ENCODE measurements around the gene GRIN2A. TPM values are rescaled to one million over a fixed set of nuclear protein-coding genes. Genes with fewer than 3 reads are reported as not detected.

GRIN2A gene
- total and polyA plus RNA-seq, 8 donors = 0.03 to 0.96 (median 0.26) TPM

DNA sequence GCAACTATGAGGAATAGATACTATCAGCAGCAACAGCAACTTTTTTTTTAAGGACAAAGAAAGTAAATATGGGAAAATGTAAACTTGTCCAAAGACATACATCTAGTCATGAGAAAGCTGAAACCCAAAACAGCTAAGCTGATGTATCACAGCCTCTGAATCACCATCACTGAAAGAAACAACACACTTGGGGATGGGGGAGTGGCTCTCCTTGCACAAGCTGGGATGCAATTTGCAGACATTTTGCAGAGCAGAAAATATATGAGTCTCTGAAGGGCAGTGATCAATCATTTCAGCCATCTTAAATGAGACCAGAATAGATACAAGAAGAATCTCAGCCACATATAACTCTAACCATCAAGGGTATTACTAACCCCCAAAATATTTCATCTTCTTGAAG, 79.1 kb downstream of the GRIN2A start:
- DNase-seq (no peak), ATAC-seq (no peak)
- intact Hi-C loops (cut with DNase I) = no loop called here
- H3K4me3 ChIP-seq = no peak overlapping the region
- TF ChIP-seq, protein P1, sequence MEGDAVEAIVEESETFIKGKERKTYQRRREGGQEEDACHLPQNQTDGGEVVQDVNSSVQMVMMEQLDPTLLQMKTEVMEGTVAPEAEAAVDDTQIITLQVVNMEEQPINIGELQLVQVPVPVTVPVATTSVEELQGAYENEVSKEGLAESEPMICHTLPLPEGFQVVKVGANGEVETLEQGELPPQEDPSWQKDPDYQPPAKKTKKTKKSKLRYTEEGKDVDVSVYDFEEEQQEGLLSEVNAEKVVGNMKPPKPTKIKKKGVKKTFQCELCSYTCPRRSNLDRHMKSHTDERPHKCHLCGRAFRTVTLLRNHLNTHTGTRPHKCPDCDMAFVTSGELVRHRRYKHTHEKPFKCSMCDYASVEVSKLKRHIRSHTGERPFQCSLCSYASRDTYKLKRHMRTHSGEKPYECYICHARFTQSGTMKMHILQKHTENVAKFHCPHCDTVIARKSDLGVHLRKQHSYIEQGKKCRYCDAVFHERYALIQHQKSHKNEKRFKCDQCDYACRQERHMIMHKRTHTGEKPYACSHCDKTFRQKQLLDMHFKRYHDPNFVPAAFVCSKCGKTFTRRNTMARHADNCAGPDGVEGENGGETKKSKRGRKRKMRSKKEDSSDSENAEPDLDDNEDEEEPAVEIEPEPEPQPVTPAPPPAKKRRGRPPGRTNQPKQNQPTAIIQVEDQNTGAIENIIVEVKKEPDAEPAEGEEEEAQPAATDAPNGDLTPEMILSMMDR (IDR thresholded peaks at IDR 0.05) = no peak
- no peaks in the 10 kb centered on the region for H3K9me3 ChIP-seq
- no peaks in the 10 kb centered on the region for H3K4me1 ChIP-seq
- no peak overlapping the region for H3K27ac ChIP-seq
- no peaks in the 10 kb centered on the region for H3K27me3 ChIP-seq
- no peaks in the 10 kb centered on the region for H3K36me3 ChIP-seq

DNA sequence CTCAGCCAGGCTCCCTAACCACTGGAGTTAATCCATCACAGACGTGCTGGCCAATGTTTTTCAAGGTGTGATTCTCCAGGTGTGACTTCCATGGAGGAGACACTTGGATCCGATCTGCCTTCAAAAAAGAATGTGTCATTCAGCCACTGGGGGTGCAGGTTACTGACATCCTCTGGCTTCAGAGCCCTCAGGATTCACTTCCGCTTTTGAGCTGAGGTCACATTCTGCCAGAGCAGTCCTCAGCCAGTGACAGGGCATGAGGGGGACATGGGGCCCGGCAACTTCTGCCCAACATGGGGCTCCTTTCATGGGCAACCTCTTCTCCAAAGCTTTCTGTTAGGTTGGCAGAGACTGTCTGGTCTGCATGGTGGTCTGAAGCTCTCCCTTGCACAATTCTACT, 81.4 kb downstream of the GRIN2A start:
- TF ChIP-seq, protein P1 (IDR thresholded peaks at IDR 0.05) = no peak
- intact Hi-C loops (cut with DNase I) = no loop called here
- no peak for ATAC-seq
- Histone ChIP-seq H3K27me3 (no peaks in the 10 kb centered on the region), H3K4me1 (no peaks in the 10 kb centered on the region), H3K9me3 (no peaks in the 10 kb centered on the region), H3K4me3 (no peak overlapping the region), H3K36me3 (no peaks in the 10 kb centered on the region), H3K27ac (no peak overlapping the region)
- DNase-seq = no peak

DNA sequence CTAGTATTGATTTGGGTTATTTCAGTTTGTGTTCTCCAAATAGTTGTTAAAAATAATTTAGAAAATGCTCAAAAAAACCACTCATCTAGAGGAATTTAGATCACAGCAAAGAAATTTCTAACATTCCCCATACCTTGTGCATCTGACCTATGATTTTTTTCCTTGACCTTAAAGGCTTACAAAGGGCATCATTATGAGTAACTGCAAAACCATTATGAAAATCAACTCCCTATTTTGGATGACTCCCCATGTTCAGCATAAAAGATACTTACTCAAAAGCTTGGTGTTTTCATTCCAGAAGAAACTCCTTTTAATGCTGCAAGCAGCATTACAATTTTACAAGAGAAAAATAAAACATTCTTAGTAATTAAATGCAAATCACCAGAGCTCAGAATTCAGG, 83.2 kb downstream of the GRIN2A start:
- ATAC-seq (no peak), DNase-seq (no peak)
- Histone ChIP-seq H3K4me1 (no peaks in the 10 kb centered on the region), H3K27ac (no peak overlapping the region), H3K36me3 (no peaks in the 10 kb centered on the region), H3K27me3 (no peaks in the 10 kb centered on the region), H3K4me3 (no peak overlapping the region), H3K9me3 (no peaks in the 10 kb centered on the region)
- intact Hi-C loops (cut with DNase I) = no loop called here
- TF ChIP-seq, protein P1 (IDR thresholded peaks at IDR 0.05) = no peak

DNA sequence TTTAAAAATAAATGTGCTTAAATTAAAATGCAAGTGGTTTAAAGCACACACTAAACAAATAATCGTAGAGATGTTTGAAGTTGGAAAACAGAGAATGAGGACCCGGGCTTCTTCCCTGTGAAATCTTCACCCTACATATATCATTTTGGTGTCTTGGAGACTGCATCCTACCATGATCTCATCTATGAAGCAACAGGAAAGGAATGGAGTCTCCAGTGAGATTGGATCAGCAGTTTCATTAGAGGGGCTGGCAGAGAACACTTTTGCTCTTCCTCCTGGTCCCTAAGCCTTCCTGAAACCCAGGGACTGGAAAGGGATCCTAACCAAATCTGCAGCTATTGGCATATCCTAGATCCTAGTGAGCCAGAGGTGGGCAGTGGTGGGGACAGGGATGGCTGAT, 85.0 kb downstream of the GRIN2A start:
- ATAC-seq = no peak
- Histone ChIP-seq H3K4me1 (no peaks in the 10 kb centered on the region), H3K9me3 (no peaks in the 10 kb centered on the region), H3K27me3 (no peaks in the 10 kb centered on the region), H3K4me3 (no peak overlapping the region), H3K27ac (no peak overlapping the region), H3K36me3 (no peaks in the 10 kb centered on the region)
- no peak for DNase-seq
- TF ChIP-seq, protein P1 (IDR thresholded peaks at IDR 0.05) = no peak
- intact Hi-C loops (cut with DNase I) = no loop called here

DNA sequence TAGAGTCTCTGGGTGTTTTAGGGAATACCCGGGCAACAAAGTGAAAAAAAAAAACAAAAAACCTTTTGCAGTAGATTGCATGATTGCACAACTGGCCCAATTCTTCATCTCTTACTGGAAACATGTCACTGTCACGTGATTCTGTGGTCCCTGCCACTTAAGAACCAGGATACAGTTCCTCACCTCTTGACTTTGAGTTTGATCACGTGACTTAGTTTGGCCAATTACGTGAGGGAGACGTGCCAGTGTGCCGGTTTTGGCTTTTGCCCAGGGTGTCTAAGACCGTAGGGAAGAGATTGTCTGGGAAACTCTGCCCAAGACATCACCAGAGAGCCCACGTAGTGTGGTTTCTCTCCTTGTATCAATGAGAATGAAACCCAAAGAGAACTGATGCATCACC, 88.7 kb downstream of the GRIN2A start:
- ATAC-seq (no peak), DNase-seq (no peak)
- Histone ChIP-seq H3K27me3 (no peaks in the 10 kb centered on the region), H3K36me3 (no peaks in the 10 kb centered on the region), H3K9me3 (peaks cover 0 to 2% of the 10 kb centered on the region in 2 donors), H3K27ac (no peak overlapping the region), H3K4me1 (no peaks in the 10 kb centered on the region), H3K4me3 (no peak overlapping the region)
- TF ChIP-seq, protein P1 (IDR thresholded peaks at IDR 0.05) = no peak
- intact Hi-C loops (cut with DNase I) = no loop called here

Measured in left lung (tissue), 10 donors.